HepG2 (cell line): ENCODE results near the gene BTF3L4. TPM values are rescaled to one million over a fixed set of nuclear protein-coding genes. Genes with fewer than 3 reads are reported as not detected.

Source experiments
- ATF1 ChIP-seq: IDR thresholded peaks from 2 replicates; pipeline ENCODE4 v1.6.1; 2016; ENCODE audit warnings: mild to moderate bottlenecking, control low read depth
- ATF3 ChIP-seq: sonication (generic); formaldehyde crosslinking; IDR thresholded peaks from 2 replicates; pipeline ENCODE4 v1.4.0; 2020; ENCODE audit warnings: missing genetic modification reagents
- CREB1 ChIP-seq, 2 experiments: fragments of 450-650 bp in 1 of 2; IDR thresholded peaks; 2 replicates each; pipeline ENCODE4 v1.6.1; 2016 to 2017; ENCODE audit warnings: control low read depth in 1 of 2, mild to moderate bottlenecking in 1 of 2, missing compliant biosample characterization in 1 of 2, missing genetic modification characterization in 1 of 2
- DBP ChIP-seq: sonication (generic); formaldehyde crosslinking; IDR thresholded peaks from 2 replicates; pipeline ENCODE4 v1.4.0; 2020; ENCODE audit warnings: missing genetic modification reagents; ENCODE audit errors: not compliant biosample characterization
- ERF ChIP-seq: IDR thresholded peaks from 2 replicates; pipeline ENCODE4 v1.6.1; 2018; ENCODE audit warnings: missing biosample characterization, missing genetic modification reagents
- FOXK2 ChIP-seq: fragments of 450-650 bp; IDR thresholded peaks from 2 replicates; pipeline ENCODE4 v1.6.1; 2016
- GMEB2 ChIP-seq: IDR thresholded peaks from 2 replicates; pipeline ENCODE4 v1.6.1; 2016; ENCODE audit warnings: missing biosample characterization, missing genetic modification reagents, low read depth
- PPARG ChIP-seq: conservative IDR thresholded peaks from 2 replicates; pipeline ENCODE4 v1.6.1; 2016; ENCODE audit warnings: missing biosample characterization, missing genetic modification reagents
- SIN3A ChIP-seq: IDR thresholded peaks from 2 replicates; pipeline ENCODE4 v1.6.1; 2011; ENCODE audit warnings: low read depth, mild to moderate bottlenecking, control low read depth, low read length, borderline replicate concordance
- SIN3B ChIP-seq: fragments of 150-350 bp; IDR thresholded peaks from 2 replicates; pipeline ENCODE4 v1.6.1; 2014; ENCODE audit warnings: low read length
- SOX13 ChIP-seq, 3 experiments: fragments of 450-650 bp in 1 of 3; sonication (generic) in 1 of 3; formaldehyde crosslinking in 1 of 3; IDR thresholded peaks in 2 of 3; conservative IDR thresholded peaks in 1 of 3; 2 replicates each; pipeline versions ENCODE4 v1.5.0 to v1.6.1; 2016 to 2020; ENCODE audit warnings: antibody characterized with exemption in 1 of 3, mild to moderate bottlenecking in 1 of 3, missing compliant biosample characterization in 1 of 3, missing genetic modification reagents in 1 of 3, moderate library complexity in 1 of 3
- TFDP1 ChIP-seq: IDR thresholded peaks from 2 replicates; pipeline ENCODE4 v1.6.1; 2016; ENCODE audit warnings: missing compliant biosample characterization, missing genetic modification reagents, borderline replicate concordance
- ZNF383 ChIP-seq: sonication (generic); formaldehyde crosslinking; IDR thresholded peaks from 2 replicates; pipeline ENCODE4 v1.4.0; 2020; ENCODE audit warnings: missing genetic modification reagents, mild to moderate bottlenecking, borderline replicate concordance
- ZNF567 ChIP-seq: sonication (generic); formaldehyde crosslinking; IDR thresholded peaks from 2 replicates; pipeline ENCODE4 v1.8.1; 2023; ENCODE audit warnings: mild to moderate bottlenecking, missing genetic modification reagents, borderline replicate concordance
- ZNF616 ChIP-seq: sonication (generic); formaldehyde crosslinking; IDR thresholded peaks from 2 replicates; pipeline ENCODE4 v1.5.0; 2020; ENCODE audit warnings: low read depth, mild to moderate bottlenecking, missing genetic modification reagents
- ZSCAN31 ChIP-seq: sonication (generic); formaldehyde crosslinking; IDR thresholded peaks from 2 replicates; pipeline ENCODE4 v1.5.0; 2020; ENCODE audit warnings: low read depth, mild to moderate bottlenecking, missing genetic modification reagents
- ZSCAN5A ChIP-seq: sonication (generic); formaldehyde crosslinking; IDR thresholded peaks from 2 replicates; pipeline ENCODE4 v1.8.0; 2022; ENCODE audit warnings: mild to moderate bottlenecking, missing genetic modification reagents, borderline replicate concordance
- polyA plus RNA-seq, 8 experiments: library from polyadenylated mRNA; depleted of rRNA in 3 of 8; stranded (reverse) in 7 of 8; unstranded in 1 of 8; fragments of >200 nt; fragmentation: Illumina TruSeq in 4 of 8; extraction: Trizol in 4 of 8; gene quantifications; 2 replicates each; pipeline versions ENCODE4 v1.2.1 to v1.2.3, GENCODE V29; 2011 to 2016; ENCODE audit warnings: low read depth in 4 of 8, missing spikeins in 1 of 8, mixed read lengths in 1 of 8; ENCODE audit not compliant: insufficient read depth in 1 of 8
- total RNA-seq, 5 experiments: library from RNA; depleted of rRNA; stranded (reverse); fragments of >200 nt; fragmentation: Illumina TruSeq; extraction: Trizol; gene quantifications; 2 replicates each; pipeline ENCODE4 v1.2.3, GENCODE V29; 2016; ENCODE audit warnings: low read depth in 1 of 5

Gene BTF3L4
- total and polyA plus RNA-seq, 2 of the 13 experiments (the other 11 are each of a cell fraction or from before 2014, with no cell fraction given), result 59.0 to 74.3 TPM

- TF ChIP-seq GMEB2 (CRISPR knock-in tag) (peak; percentile 93), ATF3 (CRISPR knock-in tag) (no peak), ATF1 (CRISPR knock-in tag) (peak; percentile 79), PPARG (peak; percentile 26; the same call in 1 of the 2 replicates), SIN3A (peak; percentile 94), ZSCAN5A (CRISPR knock-in tag) (peak; percentile 54), ZSCAN31 (CRISPR knock-in tag) (peak; percentile 83; the same call in 1 of the 2 replicates), ERF (CRISPR knock-in tag) (peak; percentile 65; the same call in 1 of the 2 replicates), TFDP1 (CRISPR knock-in tag) (no peak; the same call in 1 of the 2 replicates), SIN3B (no peak), ZNF567 (CRISPR knock-in tag) (no peak), CREB1 (IDR thresholded peaks at IDR 0.05) (peak; percentile 60; the same call in 1 of the 2 replicates), CREB1 (CRISPR knock-in tag; IDR thresholded peaks at IDR 0.05) (peak; percentile 95), FOXK2 (no peak), ZNF383 (CRISPR knock-in tag) (no peak), ZNF616 (CRISPR knock-in tag) (no peak), DBP (CRISPR knock-in tag) (no peak), SOX13 (IDR thresholded peaks at IDR 0.05) (no peak), SOX13 (CRISPR knock-in tag; conservative IDR thresholded peaks at IDR 0.05 in 1 of 2, IDR thresholded peaks at IDR 0.05 in 1 of 2) (no peak; a peak in 1 of 4 replicates)
Measured at GRCh38 chr1:52033190-52034049, 22.7 kb upstream of the BTF3L4 start, which contains the start of gene KTI12 (continued).
